ENCODE results near the gene ELP2.

DNA sequence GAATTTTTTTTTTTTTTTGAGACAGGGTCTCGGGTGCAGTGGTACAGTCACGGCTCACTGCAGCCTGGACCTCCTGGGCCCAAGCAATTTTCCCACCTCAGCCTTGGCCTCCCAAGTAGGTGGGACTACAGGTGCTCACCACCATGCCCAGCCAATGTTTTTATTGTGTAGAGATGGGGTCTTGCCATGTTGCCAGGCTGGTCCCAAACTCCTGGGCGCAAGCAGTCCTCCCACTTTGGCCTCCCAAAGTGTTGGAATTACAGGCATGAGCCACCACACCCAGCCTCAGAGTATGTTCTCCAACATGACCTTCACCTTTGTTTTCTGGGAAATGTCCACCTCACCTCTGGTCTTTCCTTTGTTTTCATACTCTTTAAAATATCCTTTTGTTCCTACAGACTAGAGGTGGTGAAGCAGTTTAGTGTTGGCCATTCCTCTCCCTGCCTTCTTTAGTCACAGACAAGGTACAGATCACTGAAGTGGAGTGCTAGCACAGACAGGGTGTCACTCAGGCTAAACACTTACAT lies 38.1 kb downstream of the ELP2 start:
- TF ChIP-seq, protein P1, sequence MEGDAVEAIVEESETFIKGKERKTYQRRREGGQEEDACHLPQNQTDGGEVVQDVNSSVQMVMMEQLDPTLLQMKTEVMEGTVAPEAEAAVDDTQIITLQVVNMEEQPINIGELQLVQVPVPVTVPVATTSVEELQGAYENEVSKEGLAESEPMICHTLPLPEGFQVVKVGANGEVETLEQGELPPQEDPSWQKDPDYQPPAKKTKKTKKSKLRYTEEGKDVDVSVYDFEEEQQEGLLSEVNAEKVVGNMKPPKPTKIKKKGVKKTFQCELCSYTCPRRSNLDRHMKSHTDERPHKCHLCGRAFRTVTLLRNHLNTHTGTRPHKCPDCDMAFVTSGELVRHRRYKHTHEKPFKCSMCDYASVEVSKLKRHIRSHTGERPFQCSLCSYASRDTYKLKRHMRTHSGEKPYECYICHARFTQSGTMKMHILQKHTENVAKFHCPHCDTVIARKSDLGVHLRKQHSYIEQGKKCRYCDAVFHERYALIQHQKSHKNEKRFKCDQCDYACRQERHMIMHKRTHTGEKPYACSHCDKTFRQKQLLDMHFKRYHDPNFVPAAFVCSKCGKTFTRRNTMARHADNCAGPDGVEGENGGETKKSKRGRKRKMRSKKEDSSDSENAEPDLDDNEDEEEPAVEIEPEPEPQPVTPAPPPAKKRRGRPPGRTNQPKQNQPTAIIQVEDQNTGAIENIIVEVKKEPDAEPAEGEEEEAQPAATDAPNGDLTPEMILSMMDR (IDR thresholded peaks at IDR 0.05), result no peak
- no peak for TF ChIP-seq POLR2A (IDR thresholded peaks at IDR 0.05)

All from adrenal gland (tissue), 5 donors.